CD4-positive, alpha-beta T cell (primary cell): Measurements from ENCODE around the gene TSPAN12. TPM values are rescaled to one million over a fixed set of nuclear protein-coding genes. Genes with fewer than 3 reads are reported as not detected.
"Not testable (repeated sequence)": the region's sequence is repeated elsewhere in the genome, so short reads cannot be mapped to it uniquely, and the experiment has no call there.

Source experiments
- ATAC-seq: fragments of 200-7000 bp; cut with Tn5 transposase; one replicate; pipeline ENCODE4 v1.10.0; 2022; ENCODE audit warnings: mild to moderate bottlenecking; ENCODE audit not compliant: poor library complexity
- CTCF ChIA-PET: fragments of 350-600 bp; sonication (Branson Sonifier 250); formaldehyde crosslinking; loops from one replicate; lab custom pipeline; 2021; ENCODE audit warnings: antibody characterized with exemption, inconsistent platforms; lab: Charles Lee
- POLR2A ChIA-PET: fragments of 350-600 bp; sonication (Branson Sonifier 250); formaldehyde crosslinking; loops from one replicate; lab custom pipeline; 2021; ENCODE audit warnings: antibody characterized with exemption, inconsistent platforms; lab: Charles Lee
- DNase-seq, 14 experiments: peaks; one replicate each; pipeline ENCODE4 v3.0.0-alpha.2; 2013 to 2020; ENCODE audit warnings: mixed read lengths in 2 of 14
- H3K27ac ChIP-seq, 2 donors: one replicate each; pipeline versions ENCODE4 v1.5.1 to v1.7.0; 2013; ENCODE audit warnings: low read length in 2 of 2, low read depth in 1 of 2, mild to moderate bottlenecking in 1 of 2
- H3K27me3 ChIP-seq, 2 experiments: 1 replicate in 1 of 2; 2 replicates in 1 of 2; pipeline versions ENCODE4 v1.6.1 to v1.7.0; 2013; ENCODE audit warnings: low read length in 2 of 2, control low read depth in 1 of 2, mild to moderate bottlenecking in 1 of 2, moderate library complexity in 1 of 2; ENCODE audit not compliant: insufficient read depth in 2 of 2, control insufficient read depth in 1 of 2
- H3K36me3 ChIP-seq: one replicate; pipeline ENCODE4 v1.6.1; 2013; ENCODE audit warnings: low read length, control low read depth; ENCODE audit not compliant: insufficient read depth
- H3K4me1 ChIP-seq: one replicate; pipeline ENCODE4 v1.6.1; 2013; ENCODE audit warnings: low read length, control low read depth; ENCODE audit not compliant: insufficient read depth
- H3K4me3 ChIP-seq: one replicate; pipeline ENCODE4 v1.5.1; 2013; ENCODE audit warnings: mild to moderate bottlenecking, low read length, moderate library complexity
- H3K9me3 ChIP-seq, 2 experiments: 1 replicate in 1 of 2; 2 replicates in 1 of 2; pipeline versions ENCODE4 v1.6.1 to v1.7.0; 2013; ENCODE audit warnings: low read length in 2 of 2, mild to moderate bottlenecking in 2 of 2, control low read depth in 1 of 2, moderate library complexity in 1 of 2; ENCODE audit not compliant: control insufficient read depth in 1 of 2, insufficient read depth in 1 of 2
- H3K27ac Mint-ChIP-seq: one replicate; pipeline ENCODE4 v1.8.0; 2020; ENCODE audit warnings: mixed read lengths
- H3K27me3 Mint-ChIP-seq: one replicate; pipeline ENCODE4 v1.8.0; 2021; ENCODE audit warnings: mixed read lengths
- H3K36me3 Mint-ChIP-seq: one replicate; pipeline ENCODE4 v1.8.0; 2021; ENCODE audit warnings: low read depth, mixed read lengths
- H3K4me1 Mint-ChIP-seq: one replicate; pipeline ENCODE4 v1.8.0; 2021; ENCODE audit warnings: low read depth, mixed read lengths
- H3K4me3 Mint-ChIP-seq: one replicate; pipeline ENCODE4 v1.8.0; 2020; ENCODE audit warnings: mild to moderate bottlenecking, mixed read lengths
- H3K9me3 Mint-ChIP-seq: one replicate; pipeline ENCODE4 v1.8.0; 2020; ENCODE audit warnings: mixed read lengths
- intact Hi-C, 2 experiments: fragments of 100-400 bp; cut with DNase I in 1 of 2; cut with micrococcal nuclease in 1 of 2; formaldehyde crosslinking; loops; one replicate each; pipeline versions ENCODE4 v1.15.1 to v1.9.0; 2023 to 2025; cut with DNase I, micrococcal nuclease
- total RNA-seq, 174 experiments: library from RNA in 2 of 174; stranded (reverse) in 2 of 174; gene quantifications; one replicate each; pipeline ENCODE4 v1.2.3 and lab custom pipeline; 2021 to 2026
- TF ChIP-seq, protein P1 (sequence below): fragments of 200-600 bp; IDR thresholded peaks from one replicate; pipeline ENCODE4 v1.8.0; 2022; ENCODE audit warnings: antibody characterized with exemption, mild to moderate bottlenecking

The TSPAN12 gene
- total RNA-seq, 2 experiments from 2014 or later: not detected

DNA sequence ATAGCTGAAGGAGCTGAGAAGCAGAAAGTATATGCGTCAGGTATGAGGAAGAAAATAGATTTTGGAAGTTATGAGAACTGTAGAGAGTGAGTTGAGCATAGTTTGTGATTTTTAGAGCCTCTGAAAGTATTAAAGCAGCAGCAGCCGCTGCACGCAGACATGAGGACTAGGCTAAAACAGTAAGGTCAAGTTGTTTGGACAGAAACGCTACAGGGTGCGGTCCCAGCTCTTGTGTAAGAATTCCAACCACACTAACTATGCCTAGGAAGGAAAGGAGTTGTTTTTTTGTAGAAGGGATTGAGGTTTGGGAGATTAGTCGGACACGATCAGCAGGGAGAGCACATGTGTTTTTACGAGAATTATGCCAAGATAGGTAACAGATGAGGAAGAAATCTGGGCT lies 78.9 kb downstream of the TSPAN12 start:
- H3K9me3 Mint-ChIP-seq, ATAC-seq, H3K9me3 ChIP-seq, H3K36me3 Mint-ChIP-seq, H3K27ac ChIP-seq, intact Hi-C loops, H3K27ac Mint-ChIP-seq, DNase-seq, H3K36me3 ChIP-seq, CTCF ChIA-PET, POLR2A ChIA-PET, H3K27me3 Mint-ChIP-seq, H3K4me1 Mint-ChIP-seq, H3K27me3 ChIP-seq, H3K4me1 ChIP-seq, H3K4me3 ChIP-seq, H3K4me3 Mint-ChIP-seq: not testable (repeated sequence)

DNA sequence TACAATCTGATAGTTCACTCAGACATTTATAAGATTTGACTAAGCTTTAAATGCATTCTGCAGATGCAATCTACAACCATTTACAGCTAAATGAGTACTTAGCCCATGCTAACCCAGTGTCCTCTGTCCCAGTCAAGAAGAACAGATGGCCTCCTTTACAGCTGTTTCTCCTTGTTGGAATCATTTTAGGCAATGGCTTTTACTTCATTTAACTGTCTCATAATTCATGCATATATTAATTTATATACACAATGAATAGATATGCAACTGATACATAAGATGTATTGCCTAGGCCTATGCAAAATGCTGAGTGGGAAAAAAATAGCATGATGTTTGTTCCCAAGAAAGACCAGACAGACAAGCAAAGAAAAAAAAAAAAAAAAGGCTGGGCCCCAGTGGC lies 82.2 kb downstream of the TSPAN12 start:
- no peaks in the 10 kb centered on the region for H3K4me1 ChIP-seq
- intact Hi-C loops: no loop called here
- TF ChIP-seq, protein P1, sequence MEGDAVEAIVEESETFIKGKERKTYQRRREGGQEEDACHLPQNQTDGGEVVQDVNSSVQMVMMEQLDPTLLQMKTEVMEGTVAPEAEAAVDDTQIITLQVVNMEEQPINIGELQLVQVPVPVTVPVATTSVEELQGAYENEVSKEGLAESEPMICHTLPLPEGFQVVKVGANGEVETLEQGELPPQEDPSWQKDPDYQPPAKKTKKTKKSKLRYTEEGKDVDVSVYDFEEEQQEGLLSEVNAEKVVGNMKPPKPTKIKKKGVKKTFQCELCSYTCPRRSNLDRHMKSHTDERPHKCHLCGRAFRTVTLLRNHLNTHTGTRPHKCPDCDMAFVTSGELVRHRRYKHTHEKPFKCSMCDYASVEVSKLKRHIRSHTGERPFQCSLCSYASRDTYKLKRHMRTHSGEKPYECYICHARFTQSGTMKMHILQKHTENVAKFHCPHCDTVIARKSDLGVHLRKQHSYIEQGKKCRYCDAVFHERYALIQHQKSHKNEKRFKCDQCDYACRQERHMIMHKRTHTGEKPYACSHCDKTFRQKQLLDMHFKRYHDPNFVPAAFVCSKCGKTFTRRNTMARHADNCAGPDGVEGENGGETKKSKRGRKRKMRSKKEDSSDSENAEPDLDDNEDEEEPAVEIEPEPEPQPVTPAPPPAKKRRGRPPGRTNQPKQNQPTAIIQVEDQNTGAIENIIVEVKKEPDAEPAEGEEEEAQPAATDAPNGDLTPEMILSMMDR: no peak
- Mint-ChIP-seq H3K4me1 (no peaks in the 10 kb centered on the region), H3K27me3 (no peaks in the 10 kb centered on the region), H3K4me3 (no peak overlapping the region), H3K27ac (no peak overlapping the region), H3K36me3 (no peaks in the 10 kb centered on the region), H3K9me3 (no peaks in the 10 kb centered on the region)
- DNase-seq (no peak), ATAC-seq (no peak)
- H3K4me3 ChIP-seq: no peak overlapping the region
- ChIA-PET CTCF (interaction anchor here (0.7 kb wide), 2 partner anchors 300 to 743 kb away, joined by 3 to 5 read pairs; no protein-coding TSS in a partner anchor), POLR2A (interaction anchor here (0.6 kb wide), 1 partner anchor 591 kb away, joined by 4 read pairs; no protein-coding TSS in a partner anchor)
- no peaks in the 10 kb centered on the region for H3K9me3 ChIP-seq
- no peak overlapping the region for H3K27ac ChIP-seq
- no peaks in the 10 kb centered on the region for H3K36me3 ChIP-seq
- H3K27me3 ChIP-seq: peaks cover 0 to 2% of the 10 kb centered on the region in 2 experiments

DNA sequence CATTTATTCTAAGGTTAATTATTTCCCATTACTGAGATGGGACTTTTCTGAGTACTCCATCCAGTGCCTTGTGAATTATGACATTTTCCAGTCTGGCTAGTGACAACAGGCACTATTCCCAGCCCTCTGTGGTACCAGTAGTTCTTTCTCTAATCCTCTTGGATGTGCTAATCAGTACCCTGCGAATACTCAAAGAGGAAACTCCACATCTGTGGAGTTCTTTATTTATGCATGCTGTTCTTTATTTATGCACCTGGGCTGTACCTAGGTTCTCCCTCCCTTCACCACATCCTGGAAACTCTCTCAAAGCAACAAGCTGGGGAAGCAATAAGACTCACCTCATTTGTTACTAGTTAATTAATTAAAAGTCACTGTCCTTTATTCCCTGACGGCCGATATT lies 83.5 kb downstream of the TSPAN12 start:
- peaks cover 0 to 2% of the 10 kb centered on the region in 2 experiments for H3K27me3 ChIP-seq
- Mint-ChIP-seq H3K27ac (no peak overlapping the region), H3K4me3 (no peak overlapping the region), H3K4me1 (no peaks in the 10 kb centered on the region), H3K9me3 (no peaks in the 10 kb centered on the region), H3K36me3 (no peaks in the 10 kb centered on the region), H3K27me3 (no peaks in the 10 kb centered on the region)
- TF ChIP-seq, protein P1: no peak
- H3K9me3 ChIP-seq: no peaks in the 10 kb centered on the region
- POLR2A ChIA-PET: no interaction called here
- intact Hi-C loops: no loop called here
- no peak for DNase-seq
- H3K36me3 ChIP-seq: no peaks in the 10 kb centered on the region
- no peak overlapping the region for H3K4me3 ChIP-seq
- no peak for ATAC-seq
- no peaks in the 10 kb centered on the region for H3K4me1 ChIP-seq
- CTCF ChIA-PET: interaction anchor here (0.8 kb wide), 1 partner anchor 17 kb away, joined by 3 read pairs; no protein-coding TSS in a partner anchor
- H3K27ac ChIP-seq: no peak overlapping the region

DNA sequence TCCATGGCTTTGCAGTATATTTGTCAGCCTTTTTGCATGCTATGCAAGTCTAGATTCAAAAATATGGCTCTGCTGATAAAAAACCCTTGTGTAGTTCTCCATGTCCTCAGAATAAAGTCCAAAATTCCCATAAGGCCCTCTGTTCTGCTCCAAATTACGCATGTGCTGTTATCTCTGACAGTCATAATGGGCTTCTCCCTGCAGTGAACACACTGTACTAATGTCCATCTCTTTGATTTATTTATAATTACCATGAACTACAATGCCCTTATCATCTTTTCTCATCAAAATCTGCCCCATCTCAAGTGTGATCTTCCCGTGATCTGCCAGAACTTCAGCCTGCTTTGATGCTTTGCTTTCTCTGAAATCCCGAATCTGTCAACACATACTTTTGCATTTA lies 87.7 kb downstream of the TSPAN12 start:
- Mint-ChIP-seq H3K4me1 (no peaks in the 10 kb centered on the region), H3K27ac (no peak overlapping the region), H3K36me3 (no peaks in the 10 kb centered on the region), H3K27me3 (no peaks in the 10 kb centered on the region), H3K9me3 (no peaks in the 10 kb centered on the region), H3K4me3 (no peak overlapping the region)
- H3K4me3 ChIP-seq: no peak overlapping the region
- H3K27me3 ChIP-seq: no peaks in the 10 kb centered on the region
- no peaks in the 10 kb centered on the region for H3K9me3 ChIP-seq
- H3K4me1 ChIP-seq: no peaks in the 10 kb centered on the region
- TF ChIP-seq, protein P1: no peak
- intact Hi-C loops: no loop called here
- POLR2A ChIA-PET: no interaction called here
- no peaks in the 10 kb centered on the region for H3K36me3 ChIP-seq
- CTCF ChIA-PET: no interaction called here
- DNase-seq: no peak
- no peak overlapping the region for H3K27ac ChIP-seq
- no peak for ATAC-seq
